Heart right ventricle (tissue), 16 donors: ENCODE results near the gene NF1. TPM values are rescaled to one million over a fixed set of nuclear protein-coding genes. Genes with fewer than 3 reads are reported as not detected.
A peak's percentile ranks its signal among the peaks of the same experiment; 100 is the strongest.

Experiments
- ATAC-seq, 8 donors: fragments of 200-7000 bp; cut with Tn5 transposase; one replicate each; pipeline ENCODE4 v1.9.1; 2020; ENCODE audit warnings: mild to moderate bottlenecking in 8 of 8, moderate library complexity in 8 of 8, moderate number of reproducible peaks in 1 of 8
- DNase-seq, 2 donors: peaks; one replicate each; pipeline ENCODE4 v3.0.0-alpha.2; 2020
- H3K27ac ChIP-seq, 10 donors: fragments of 200-600 bp; sonication (generic) in 2 of 10; one replicate each; pipeline versions ENCODE4 v1.5.0 to v1.8.0; 2020 to 2022; ENCODE audit warnings: mild to moderate bottlenecking in 3 of 10
- H3K27me3 ChIP-seq, 7 donors: fragments of 200-600 bp; one replicate each; pipeline ENCODE4 v1.8.0; 2021 to 2022; ENCODE audit warnings: mild to moderate bottlenecking in 2 of 7
- H3K36me3 ChIP-seq, 9 donors: fragments of 200-600 bp; sonication (generic) in 1 of 9; one replicate each; pipeline versions ENCODE4 v1.5.0 to v1.8.0; 2020 to 2022; ENCODE audit warnings: mild to moderate bottlenecking in 2 of 9
- H3K4me1 ChIP-seq, 9 donors: fragments of 200-600 bp; sonication (generic) in 1 of 9; one replicate each; pipeline versions ENCODE4 v1.5.0 to v1.8.0; 2020 to 2022; ENCODE audit warnings: mild to moderate bottlenecking in 4 of 9
- H3K4me3 ChIP-seq, 10 donors: fragments of 200-600 bp; sonication (generic) in 2 of 10; one replicate each; pipeline versions ENCODE4 v1.5.0 to v1.8.0; 2020 to 2022; ENCODE audit warnings: mild to moderate bottlenecking in 7 of 10, moderate library complexity in 2 of 10
- H3K9me3 ChIP-seq, 11 donors: fragments of 200-600 bp in 10 of 11; sonication (generic) in 2 of 11; one replicate each; pipeline versions ENCODE4 v1.5.0 to v1.8.0; 2013 to 2022; ENCODE audit warnings: mild to moderate bottlenecking in 2 of 11, control low read depth in 1 of 11, moderate library complexity in 1 of 11
- WGBS, 2 donors: extraction: QIAGEN DNeasy Blood & Tissue Kit; methylation state at CpG; one replicate each; pipeline ENCODE4 v1.1.7; 2013; ENCODE audit warnings: inconsistent platforms in 1 of 2; 5-methylcytosine and 5-hydroxymethylcytosine counted together
- intact Hi-C, 10 donors: fragments of 100-400 bp; cut with DNase I; formaldehyde crosslinking; loops; one replicate each; pipeline versions ENCODE4 v1.11.1 to v1.14.2; 2022
- polyA plus RNA-seq, 2 donors: library from polyadenylated mRNA; stranded (reverse); fragments of 200-250 nt; gene quantifications; one replicate each; pipeline ENCODE4 v1.2.3, GENCODE V29; 2013
- total RNA-seq, 10 donors: library from RNA; stranded (reverse); fragmentation: NEBNext Ultra II Directional in 3 of 10; extraction: Animal tissue kit (Norgen Biotek cat#: 25700) in 3 of 10; gene quantifications; one replicate each; pipeline versions ENCODE4 v1.2.1 to v1.2.4, GENCODE V29; 2021 to 2023
- TF ChIP-seq, protein P1 (sequence below), 9 donors: fragments of 200-600 bp; sonication (generic) in 2 of 9; IDR thresholded peaks; one replicate each; pipeline versions ENCODE4 v1.5.0 to v1.8.0; 2021 to 2022; ENCODE audit warnings: antibody characterized with exemption in 9 of 9, mild to moderate bottlenecking in 5 of 9, moderate library complexity in 1 of 9
- donor health status: Arrhythmogenic right ventricular cardiomyopathy.
- donor health status: ischemic (EF 13 %, LVEDD 7.1; RV severe dilation, severe dysfunction).
- donor health status: healthy with polysubstance abuse.
- donor health status: DM: no; HTN: yes; CAD: no.
- donor health status: DM: no; HTN: no; CAD: no.
- donor health status: ischemic (EF 25% LVEDD 6.9; RV normal size, moderate dysfunction).
- donor health status: ischemic (EF 25% LVEDD 5.7; RV mildly dilated, moderate dysfunction).
- donor health status: healthy.
- donor health status: DM: yes; HTN: yes; CAD: no.
- donor health status: Ischemic cardiomyopathy.
- donor health status: ischemic (EF 35%, LVEDD 5.7; RV mildly dilated, moderate dysfunction).
- donor health status: nonischemic (EF 11% LVEDD 7.7; RV severe dilation, severe dysfunction).
- donor health status: DM: yes; HTN: yes; CAD: no.
- donor health status: PGD.
- donor health status: ischemic (EF 29% LVEDD 5.4; RV normal size, mild dysfunction).
- donor health status: nonischemic (EF 23%, LVEDD 6.1; RV moderate dilation, normal function).

NF1 gene
- total and polyA plus RNA-seq, 12 donors, result 4.2 to 71.0 (median 54.6) TPM

DNA sequence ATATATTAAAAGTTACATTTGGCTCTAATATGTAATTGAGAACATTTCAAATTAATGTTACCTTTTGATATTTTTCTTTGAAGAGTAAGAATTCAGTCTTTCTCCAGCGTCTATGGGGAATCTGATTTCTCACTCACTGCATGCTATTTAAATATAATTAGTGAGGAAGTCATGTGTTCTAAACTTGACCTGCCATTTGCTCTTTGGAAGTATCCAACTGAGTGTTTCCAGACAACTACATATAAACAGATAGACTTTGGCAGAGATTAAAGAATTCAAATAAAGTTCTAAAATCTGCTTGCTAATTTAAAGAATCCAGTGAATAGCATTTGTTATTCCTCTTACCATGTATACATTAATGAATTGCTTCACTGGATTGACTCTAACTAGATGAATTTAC lies 178.7 kb downstream of the NF1 start:
- WGBS, 2 donors, result 55 to 66% methylated on average over 1 of the region's 1 CpG
- no peak for DNase-seq
- no peaks in the 10 kb centered on the region for H3K9me3 ChIP-seq
- H3K36me3 ChIP-seq, result peaks cover 0 to 73% (median 9%) of the 10 kb centered on the region in 9 donors
- H3K4me1 ChIP-seq, result peaks cover 13 to 57% (median 40%) of the 10 kb centered on the region in 9 donors
- no peak for ATAC-seq
- TF ChIP-seq, protein P1, sequence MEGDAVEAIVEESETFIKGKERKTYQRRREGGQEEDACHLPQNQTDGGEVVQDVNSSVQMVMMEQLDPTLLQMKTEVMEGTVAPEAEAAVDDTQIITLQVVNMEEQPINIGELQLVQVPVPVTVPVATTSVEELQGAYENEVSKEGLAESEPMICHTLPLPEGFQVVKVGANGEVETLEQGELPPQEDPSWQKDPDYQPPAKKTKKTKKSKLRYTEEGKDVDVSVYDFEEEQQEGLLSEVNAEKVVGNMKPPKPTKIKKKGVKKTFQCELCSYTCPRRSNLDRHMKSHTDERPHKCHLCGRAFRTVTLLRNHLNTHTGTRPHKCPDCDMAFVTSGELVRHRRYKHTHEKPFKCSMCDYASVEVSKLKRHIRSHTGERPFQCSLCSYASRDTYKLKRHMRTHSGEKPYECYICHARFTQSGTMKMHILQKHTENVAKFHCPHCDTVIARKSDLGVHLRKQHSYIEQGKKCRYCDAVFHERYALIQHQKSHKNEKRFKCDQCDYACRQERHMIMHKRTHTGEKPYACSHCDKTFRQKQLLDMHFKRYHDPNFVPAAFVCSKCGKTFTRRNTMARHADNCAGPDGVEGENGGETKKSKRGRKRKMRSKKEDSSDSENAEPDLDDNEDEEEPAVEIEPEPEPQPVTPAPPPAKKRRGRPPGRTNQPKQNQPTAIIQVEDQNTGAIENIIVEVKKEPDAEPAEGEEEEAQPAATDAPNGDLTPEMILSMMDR (IDR thresholded peaks at IDR 0.05), result no peak
- intact Hi-C loops, result no loop called here
- peak overlapping the region in 2 of 10 donors; percentile 15 to 69 for H3K27ac ChIP-seq
- no peaks in the 10 kb centered on the region for H3K27me3 ChIP-seq
- H3K4me3 ChIP-seq, result no peak overlapping the region

GRCh38 chr17:31274252-31274651 lies 179.5 kb downstream of the NF1 start:
- DNase-seq (no peak), ATAC-seq (peak in 6 of 8 donors; percentile 55 to 85 (median 74))
- TF ChIP-seq, protein P1 (IDR thresholded peaks at IDR 0.05), result no peak
- Histone ChIP-seq H3K36me3 (peaks cover 0 to 73% (median 9%) of the 10 kb centered on the region in 9 donors), H3K4me3 (no peak overlapping the region), H3K9me3 (no peaks in the 10 kb centered on the region), H3K27ac (peak overlapping the region in 3 of 10 donors; percentile 11 to 69 (median 15)), H3K27me3 (no peaks in the 10 kb centered on the region), H3K4me1 (peaks cover 10 to 49% (median 32%) of the 10 kb centered on the region in 9 donors)
- 72 to 76% methylated on average over 2 of the region's 2 CpGs for WGBS, 2 donors
- intact Hi-C loops, result no loop called here

GRCh38 chr17:31275116-31275515 lies 180.3 kb downstream of the NF1 start:
- ATAC-seq, result peak in 1 of 8 donors; percentile 41
- Histone ChIP-seq H3K9me3 (no peaks in the 10 kb centered on the region), H3K4me3 (no peak overlapping the region), H3K27ac (peak overlapping the region in 2 of 10 donors; percentile 11 to 69), H3K36me3 (peaks cover 0 to 73% (median 9%) of the 10 kb centered on the region in 9 donors), H3K27me3 (no peaks in the 10 kb centered on the region), H3K4me1 (peaks cover 1 to 41% (median 24%) of the 10 kb centered on the region in 9 donors)
- DNase-seq, result no peak
- WGBS, 2 donors, result 60 to 80% methylated on average over 1 of the region's 1 CpG
- TF ChIP-seq, protein P1 (IDR thresholded peaks at IDR 0.05), result no peak
- intact Hi-C loops, result no loop called here

- 93 to 98% methylated on average over 2 of the region's 2 CpGs for WGBS, 2 donors
These were observed 184.6 kb downstream of the NF1 start for GRCh38 chr17:31279401-31279800.

More at GRCh38 chr17:31279401-31279800, 184.6 kb downstream of the NF1 start:
- ATAC-seq, result no peak
- no peak overlapping the region for H3K4me3 ChIP-seq
- peaks cover 0 to 75% (median 9%) of the 10 kb centered on the region in 9 donors for H3K36me3 ChIP-seq
- no peaks in the 10 kb centered on the region for H3K27me3 ChIP-seq
- H3K4me1 ChIP-seq, result peaks cover 0 to 12% (median 7%) of the 10 kb centered on the region in 9 donors
- intact Hi-C loops, result no loop called here
- no peak overlapping the region for H3K27ac ChIP-seq
- no peak for DNase-seq
- TF ChIP-seq, protein P1 (IDR thresholded peaks at IDR 0.05), result no peak
- H3K9me3 ChIP-seq, result no peaks in the 10 kb centered on the region
